ENCODE measurements around the gene CRISP1. TPM values are rescaled to one million over a fixed set of nuclear protein-coding genes. Genes with fewer than 3 reads are reported as not detected.

The CRISP1 gene
- total RNA-seq, 4 donors from 2014 or later: not detected

GRCh38 chr6:49847673-49848072, 18.7 kb downstream of the CRISP1 start:
- no peak for TF ChIP-seq CTCF (IDR thresholded peaks at IDR 0.05)
- DNase-seq (ENCODE audit: low spot score): no peak
- ATAC-seq (ENCODE audit: low FRiP score): no peak

- no peak for ATAC-seq (ENCODE audit: low FRiP score)
Observed at GRCh38 chr6:49847014-49847413, 19.3 kb downstream of the CRISP1 start.

GRCh38 chr6:49841424-49841823, 24.9 kb downstream of the CRISP1 start:
- TF ChIP-seq CTCF (IDR thresholded peaks at IDR 0.05): no peak
- DNase-seq (ENCODE audit: low spot score): no peak
- no peak for ATAC-seq (ENCODE audit: low FRiP score)

More at GRCh38 chr6:49847014-49847413, 19.3 kb downstream of the CRISP1 start:
- DNase-seq (ENCODE audit: low spot score): no peak
- no peak for TF ChIP-seq CTCF (IDR thresholded peaks at IDR 0.05)

GRCh38 chr6:49839957-49840356, 26.4 kb downstream of the CRISP1 start:
- no peak for ATAC-seq (ENCODE audit: low FRiP score)
- TF ChIP-seq CTCF (IDR thresholded peaks at IDR 0.05): no peak
- DNase-seq (ENCODE audit: low spot score): no peak

GRCh38 chr6:49839162-49839561, 27.2 kb downstream of the CRISP1 start:
- no peak for ATAC-seq (ENCODE audit: low FRiP score)
- TF ChIP-seq CTCF (IDR thresholded peaks at IDR 0.05): no peak
- DNase-seq (ENCODE audit: low spot score): no peak

- DNase-seq (ENCODE audit: low spot score): no peak
- ATAC-seq (ENCODE audit: low FRiP score): no peak
- TF ChIP-seq CTCF (IDR thresholded peaks at IDR 0.05): no peak
Observed at GRCh38 chr6:49835140-49835539, 31.2 kb downstream of the CRISP1 start.

GRCh38 chr6:49833386-49833785, 32.9 kb downstream of the CRISP1 start:
- DNase-seq (ENCODE audit: low spot score) (no peak), ATAC-seq (ENCODE audit: low FRiP score) (no peak)
- no peak for TF ChIP-seq CTCF (IDR thresholded peaks at IDR 0.05)
